ENCODE results near the gene SDK1.

DNA sequence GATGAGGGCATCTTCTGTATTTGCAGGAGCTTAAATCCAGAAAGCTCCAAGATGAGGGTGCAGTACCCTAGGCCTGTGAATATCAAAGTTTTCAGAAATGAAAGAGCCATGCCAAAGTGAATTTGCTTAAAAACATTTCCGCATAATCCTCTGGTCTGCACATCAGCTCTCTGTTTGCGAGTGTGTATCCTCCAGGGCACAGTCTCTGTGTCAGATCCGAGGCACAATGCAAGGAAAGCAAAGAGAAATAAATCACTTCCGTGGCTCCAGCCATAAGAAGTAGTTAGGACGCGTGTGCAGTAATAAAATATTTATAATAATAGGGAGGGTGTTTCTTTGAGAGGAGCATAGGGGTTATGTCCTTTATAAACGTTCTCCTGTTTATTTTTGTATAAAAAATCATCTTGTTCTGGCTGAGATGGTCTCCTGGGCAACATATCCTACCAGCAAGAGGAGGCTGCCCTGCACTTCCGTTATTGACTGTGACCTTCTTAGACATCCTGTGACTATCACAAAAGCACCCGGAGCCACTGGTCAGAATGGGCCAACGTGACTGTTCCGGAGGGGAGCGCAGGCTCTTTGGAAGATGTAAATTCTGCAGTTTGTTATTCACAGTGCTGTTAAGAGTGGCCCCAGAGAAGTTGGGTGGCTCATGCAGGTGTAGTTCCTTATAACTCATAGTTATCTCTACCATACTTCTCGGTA, 713.4 kb downstream of the SDK1 start:
- TF ChIP-seq POLR2A (IDR thresholded peaks at IDR 0.05; ENCODE audit: extremely low read depth, insufficient read length) (no peak), MYC (IDR thresholded peaks at IDR 0.05; ENCODE audit: low read depth, low read length) (no peak)
- TF ChIP-seq, protein P1, sequence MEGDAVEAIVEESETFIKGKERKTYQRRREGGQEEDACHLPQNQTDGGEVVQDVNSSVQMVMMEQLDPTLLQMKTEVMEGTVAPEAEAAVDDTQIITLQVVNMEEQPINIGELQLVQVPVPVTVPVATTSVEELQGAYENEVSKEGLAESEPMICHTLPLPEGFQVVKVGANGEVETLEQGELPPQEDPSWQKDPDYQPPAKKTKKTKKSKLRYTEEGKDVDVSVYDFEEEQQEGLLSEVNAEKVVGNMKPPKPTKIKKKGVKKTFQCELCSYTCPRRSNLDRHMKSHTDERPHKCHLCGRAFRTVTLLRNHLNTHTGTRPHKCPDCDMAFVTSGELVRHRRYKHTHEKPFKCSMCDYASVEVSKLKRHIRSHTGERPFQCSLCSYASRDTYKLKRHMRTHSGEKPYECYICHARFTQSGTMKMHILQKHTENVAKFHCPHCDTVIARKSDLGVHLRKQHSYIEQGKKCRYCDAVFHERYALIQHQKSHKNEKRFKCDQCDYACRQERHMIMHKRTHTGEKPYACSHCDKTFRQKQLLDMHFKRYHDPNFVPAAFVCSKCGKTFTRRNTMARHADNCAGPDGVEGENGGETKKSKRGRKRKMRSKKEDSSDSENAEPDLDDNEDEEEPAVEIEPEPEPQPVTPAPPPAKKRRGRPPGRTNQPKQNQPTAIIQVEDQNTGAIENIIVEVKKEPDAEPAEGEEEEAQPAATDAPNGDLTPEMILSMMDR (IDR thresholded peaks at IDR 0.05; ENCODE audit: low read depth, low read length), result no peak
- TF ChIP-seq, protein P2, sequence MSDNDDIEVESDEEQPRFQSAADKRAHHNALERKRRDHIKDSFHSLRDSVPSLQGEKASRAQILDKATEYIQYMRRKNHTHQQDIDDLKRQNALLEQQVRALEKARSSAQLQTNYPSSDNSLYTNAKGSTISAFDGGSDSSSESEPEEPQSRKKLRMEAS (IDR thresholded peaks at IDR 0.05; ENCODE audit: low read depth, low read length), result no peak

All from NB4 (cell line).